NCI-H460 (cell line): Measurements from ENCODE around the gene IGF2. TPM values are rescaled to one million over a fixed set of nuclear protein-coding genes. Genes with fewer than 3 reads are reported as not detected.

Source experiments
- DNase-seq: peaks from one replicate; pipeline ENCODE4 v3.0.0-alpha.2; 2016; ENCODE audit warnings: low read depth; ENCODE audit errors: extremely low read depth
- total RNA-seq: library from RNA; depleted of rRNA; stranded (reverse); fragments of >200 nt; shearing (Covaris generic); gene quantifications from 2 replicates; pipeline ENCODE4 v1.2.3, GENCODE V29; 2014

IGF2 gene
- total RNA-seq, 1 experiment from 2014 or later: 0.15 TPM

DNA sequence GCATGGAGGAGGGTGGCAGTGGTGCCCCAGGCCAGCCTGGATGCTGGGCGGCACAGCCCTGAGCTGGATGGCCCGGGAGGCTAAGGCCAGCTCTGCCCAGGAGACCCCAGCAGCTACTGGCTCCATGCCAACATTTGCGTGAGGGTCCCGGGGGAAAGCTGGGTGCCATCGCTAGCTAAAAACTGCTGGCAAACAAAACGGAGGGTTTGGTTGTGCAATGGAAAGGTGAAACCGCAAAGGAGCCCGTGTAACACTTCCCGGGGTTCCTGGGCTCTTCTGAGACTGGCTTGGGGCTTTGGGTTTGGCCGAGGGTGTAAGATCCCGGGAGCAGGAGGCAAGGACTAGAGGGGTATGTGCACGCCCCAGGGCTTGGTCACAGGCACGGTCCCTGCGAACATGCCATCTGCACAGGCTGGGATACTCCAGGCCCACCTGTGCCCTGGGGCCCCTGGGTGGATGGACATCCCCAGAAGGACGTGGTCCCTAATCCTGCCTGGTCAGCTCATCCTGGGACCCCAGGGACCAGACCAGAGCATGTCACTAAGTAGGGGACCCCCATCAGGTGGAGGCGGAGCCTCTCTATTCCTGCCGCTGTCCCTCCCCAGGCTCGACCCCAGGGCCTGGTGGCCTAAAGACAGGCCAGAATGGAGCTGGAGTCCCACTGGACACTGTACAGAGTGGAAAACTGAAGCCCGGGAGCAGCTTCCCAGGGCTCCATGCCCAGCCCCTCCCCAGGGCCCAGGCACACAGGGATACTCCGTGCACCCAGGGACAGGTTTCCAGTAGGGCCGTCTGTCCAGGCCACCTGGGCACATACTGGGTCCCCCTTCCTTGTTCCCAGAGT, 44.6 kb downstream of the IGF2 start:
- no peak for DNase-seq

DNA sequence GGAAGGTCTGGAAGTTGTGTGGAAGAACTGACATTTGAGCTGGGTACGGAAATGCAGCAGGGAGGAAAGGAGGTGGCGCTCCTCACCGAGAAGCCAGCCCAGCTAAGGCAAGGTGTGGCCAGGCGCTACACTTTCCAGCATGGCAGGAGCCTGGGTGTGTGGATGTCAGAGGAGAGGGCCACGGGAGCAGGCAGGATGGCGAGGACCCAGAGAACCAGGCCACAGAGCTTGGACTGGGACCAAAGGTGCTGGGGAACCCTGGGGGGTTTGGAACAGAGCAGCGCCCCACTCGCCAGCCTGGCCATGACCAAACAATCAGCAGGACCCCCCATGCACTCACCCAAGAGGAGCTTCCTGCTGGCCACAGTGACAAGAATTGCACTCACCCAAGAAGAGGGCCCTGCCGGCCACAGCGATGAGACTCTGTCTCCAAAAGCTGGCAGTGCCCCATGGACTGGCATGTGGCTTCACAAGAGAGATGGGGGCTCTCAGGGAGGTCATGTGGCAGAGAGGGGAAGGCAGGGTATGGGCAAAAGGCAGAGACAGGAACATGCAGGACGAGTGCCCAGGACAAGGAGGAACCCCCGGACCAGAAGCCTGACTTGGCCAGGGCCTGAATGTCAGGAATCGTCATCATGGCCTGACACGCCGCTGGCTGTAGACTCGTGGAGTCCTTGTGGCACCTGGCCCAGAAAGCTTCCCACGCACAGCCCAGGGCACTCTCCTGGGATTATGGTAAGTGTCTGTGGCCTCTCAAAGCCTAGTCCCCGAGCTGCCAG, 45.4 kb downstream of the IGF2 start:
- no peak for DNase-seq

DNA sequence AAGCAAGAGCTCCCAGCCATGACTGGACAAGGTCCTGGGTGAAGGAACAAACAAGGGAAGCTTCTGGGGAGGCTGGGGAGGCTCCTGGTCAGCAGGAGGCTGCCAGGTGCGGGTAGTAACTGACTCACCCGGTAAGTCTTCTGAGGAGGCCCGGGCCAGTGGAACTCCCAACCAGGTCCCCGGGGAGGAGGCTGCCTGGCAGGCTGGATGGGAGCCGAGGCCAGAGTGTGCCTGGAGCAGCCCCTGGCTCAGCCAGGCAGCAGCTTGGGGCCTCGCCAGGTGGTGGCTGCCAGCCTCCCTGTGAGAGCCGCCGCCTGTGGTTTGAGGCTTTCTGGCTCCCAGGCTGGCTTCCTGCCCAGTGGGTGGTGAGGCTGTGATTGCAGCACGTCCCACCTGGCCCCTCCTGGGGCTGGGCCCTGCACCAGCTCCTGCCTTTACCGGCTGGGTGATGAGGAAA, 46.2 kb downstream of the IGF2 start:
- no peak for DNase-seq

DNA sequence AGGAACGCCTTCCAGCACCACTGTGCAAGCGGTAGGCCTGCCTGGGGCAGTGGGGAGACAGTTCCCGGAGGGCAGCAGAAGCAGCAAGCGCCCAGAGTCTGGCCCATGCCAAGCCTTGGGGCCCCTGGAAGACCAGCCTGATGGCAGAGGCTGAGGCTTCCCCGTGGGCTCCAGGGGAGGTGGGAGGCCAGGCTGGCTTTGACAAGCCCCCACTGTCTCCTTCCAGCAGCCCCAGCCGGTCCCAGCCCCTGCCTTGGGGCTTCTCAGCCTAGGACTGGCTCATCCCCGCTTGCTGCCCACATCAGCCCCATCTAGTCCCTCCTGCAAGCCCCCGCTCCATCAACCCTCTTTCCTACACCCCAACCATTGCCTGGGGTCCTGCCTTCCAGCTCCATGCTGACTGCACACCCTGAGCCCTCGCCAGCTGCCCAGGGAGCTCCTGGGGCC, 46.7 kb downstream of the IGF2 start:
- no peak for DNase-seq

DNA sequence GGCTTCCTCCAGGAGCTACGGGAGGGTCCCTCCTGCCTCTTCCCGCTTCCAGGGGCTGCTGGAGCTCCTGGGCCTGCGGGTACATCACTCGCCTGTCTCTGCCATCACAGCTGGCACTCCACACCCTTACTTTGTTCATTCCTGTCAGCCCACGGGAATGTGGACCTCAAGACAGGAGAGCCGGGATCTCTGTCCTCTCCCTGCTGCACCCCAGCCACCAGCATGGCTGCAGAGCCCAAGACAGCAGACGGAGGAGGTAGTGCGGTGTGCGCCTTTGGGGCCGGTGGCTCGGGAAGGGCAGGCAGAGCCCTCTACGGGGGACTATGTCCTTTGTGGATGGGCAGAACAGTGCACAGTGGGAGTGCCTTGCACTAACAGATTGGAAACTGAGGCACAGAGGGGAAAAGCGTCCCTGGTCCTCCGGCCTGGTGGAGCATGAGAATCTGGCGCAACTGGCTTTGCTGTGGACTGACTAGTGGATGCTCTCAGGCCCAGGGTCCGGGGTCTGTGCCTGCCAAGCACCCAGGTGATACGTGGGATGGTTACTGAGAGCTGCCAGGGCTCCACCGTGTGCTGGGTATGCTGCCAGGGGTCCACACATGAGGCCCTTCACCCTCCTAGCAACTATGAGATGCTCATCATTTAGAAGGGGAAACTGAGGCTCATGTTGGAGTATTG, 47.3 kb downstream of the IGF2 start:
- no peak for DNase-seq

DNA sequence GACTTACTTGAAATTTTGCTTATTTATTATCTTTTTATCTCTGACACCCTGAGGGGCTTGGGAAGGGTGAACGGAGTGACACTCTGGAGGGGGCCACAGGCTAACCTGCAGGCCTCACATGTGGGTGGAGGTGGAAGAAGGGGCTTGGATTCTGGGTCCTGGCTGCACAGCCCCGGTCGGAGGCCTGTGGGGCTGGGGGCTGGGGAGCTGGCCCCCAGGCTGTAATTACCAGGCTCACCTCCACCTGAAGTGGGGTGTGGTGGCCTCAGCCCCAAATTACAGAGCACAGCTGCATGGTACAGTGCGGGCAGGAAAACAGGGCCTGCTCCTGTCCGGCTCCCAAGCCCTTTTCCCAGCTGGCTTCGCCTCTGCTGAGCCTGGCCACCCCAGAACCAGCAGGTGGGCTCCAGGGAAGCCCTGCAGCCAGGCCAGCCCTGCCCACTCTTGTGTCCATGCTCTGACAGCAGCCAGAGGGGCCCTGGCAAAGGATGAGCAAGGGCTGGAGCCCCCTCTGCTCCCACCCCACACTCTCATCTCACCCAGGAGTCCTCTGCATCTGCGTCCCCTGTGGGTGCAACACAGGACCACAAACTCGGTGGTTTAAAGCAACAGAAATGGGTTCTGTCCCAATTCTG, 48.0 kb downstream of the IGF2 start:
- no peak for DNase-seq

DNA sequence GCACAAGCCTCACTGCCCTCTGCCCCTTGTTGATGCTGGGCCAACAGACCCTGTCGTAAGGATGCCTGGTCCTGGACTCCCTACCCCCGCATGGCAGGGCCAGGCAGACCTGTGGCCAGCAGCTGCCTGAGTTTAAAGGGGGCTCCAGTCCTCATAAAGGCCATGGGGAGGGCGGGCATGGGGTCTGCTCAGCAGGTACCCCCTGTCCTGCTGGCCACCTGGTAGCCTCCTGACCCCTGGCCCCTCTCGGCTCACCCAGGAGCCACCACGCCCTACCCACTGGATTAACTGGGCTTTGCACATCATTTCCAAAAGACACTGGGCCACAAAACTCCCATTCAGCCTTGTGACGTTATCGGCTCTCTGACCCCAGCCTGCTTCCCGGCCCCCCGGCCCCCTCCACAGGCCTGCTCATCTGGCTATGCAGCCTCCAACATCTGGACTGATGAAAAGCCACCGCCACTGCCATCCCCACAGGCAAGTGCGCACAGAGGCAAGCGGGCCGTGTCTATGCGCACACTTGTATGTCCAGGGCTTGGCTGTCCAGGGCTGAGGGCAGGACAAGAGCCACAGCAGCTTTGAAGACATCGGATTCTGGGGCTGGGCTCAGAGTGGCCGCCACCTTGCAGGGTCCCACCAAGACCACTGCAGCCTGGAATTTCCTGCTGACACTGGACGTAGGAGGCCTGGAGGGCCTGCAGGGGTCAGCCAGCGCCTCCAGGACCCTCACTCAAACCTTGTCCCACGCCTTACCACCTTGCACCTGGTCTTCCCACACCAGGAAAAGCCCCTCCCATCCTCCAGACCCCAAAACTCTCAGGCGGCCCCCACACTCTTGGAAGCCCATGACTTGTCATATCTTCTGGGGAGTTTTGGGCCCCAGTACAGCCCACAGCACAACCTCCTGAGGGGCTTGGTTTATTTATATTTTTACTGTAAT, 48.7 kb downstream of the IGF2 start:
- DNase-seq: no peak

DNA sequence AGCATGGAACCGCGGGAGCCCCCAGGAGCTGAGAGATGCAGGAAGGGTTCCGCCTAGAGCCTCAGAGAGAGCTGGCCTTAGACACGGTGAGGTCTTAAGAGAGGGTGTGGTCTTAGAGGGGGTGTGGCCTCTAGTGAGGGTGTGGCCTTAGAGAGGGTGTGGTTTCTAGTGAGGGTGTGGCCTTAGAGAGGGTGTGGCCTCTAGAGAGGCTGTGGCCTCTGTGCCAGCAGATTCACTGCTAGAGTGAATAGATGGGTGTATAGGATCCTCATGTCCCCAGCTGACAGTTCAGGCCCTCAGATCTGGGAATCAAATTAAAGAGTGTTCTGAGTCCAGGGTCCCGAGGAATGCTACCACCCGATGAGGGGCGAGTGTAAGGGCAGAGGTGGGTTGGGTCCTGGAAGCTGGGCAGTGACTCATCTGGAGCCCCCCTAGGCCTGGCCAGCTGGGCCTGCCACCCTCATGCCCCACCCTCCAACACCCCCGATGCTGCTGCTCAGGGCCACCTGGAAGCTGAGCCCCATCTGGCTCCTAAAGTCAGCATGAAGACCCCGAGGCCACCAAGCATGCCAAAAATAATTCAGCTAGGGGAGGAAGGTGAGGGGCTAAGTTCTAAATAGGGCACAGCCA, 49.5 kb downstream of the IGF2 start:
- DNase-seq: peak; percentile 17

DNA sequence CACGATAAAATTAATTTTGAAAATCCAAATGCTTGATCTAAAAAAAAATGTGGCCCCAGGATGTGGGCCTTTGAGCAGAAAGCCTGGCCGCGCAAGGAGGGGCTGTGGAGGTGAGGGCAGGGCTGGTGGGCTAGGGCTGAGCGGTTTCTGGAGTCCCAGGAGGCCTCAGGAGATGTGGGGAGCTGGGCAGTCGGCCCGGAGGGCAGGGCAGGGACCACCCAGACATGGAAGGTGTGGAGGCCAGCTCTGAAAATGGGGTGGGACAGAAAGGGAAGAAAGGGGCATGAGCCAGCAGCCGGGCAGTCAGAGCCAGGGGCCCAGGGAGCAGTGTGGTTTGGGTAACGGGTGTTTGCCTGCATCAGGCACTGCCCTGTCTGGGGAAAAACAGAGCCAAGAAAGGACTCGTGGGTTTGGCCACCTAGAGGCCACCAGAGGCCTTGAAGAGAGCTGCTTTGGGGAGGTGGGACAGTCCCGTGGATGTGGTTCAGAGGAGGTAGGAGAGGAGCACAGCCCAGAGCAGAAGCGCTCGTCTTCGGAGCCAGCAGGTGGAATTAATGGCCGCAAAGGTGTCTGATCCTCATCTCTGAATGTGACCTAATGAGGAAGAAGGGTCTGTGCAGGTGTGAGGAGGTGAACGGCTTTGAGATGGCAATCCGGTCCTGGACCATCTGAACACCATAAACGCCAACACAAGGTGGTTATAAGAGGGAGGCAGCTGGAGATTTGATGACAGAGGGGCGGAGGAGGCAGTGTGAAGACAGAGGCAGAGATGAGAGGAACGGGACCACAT, 50.2 kb downstream of the IGF2 start:
- DNase-seq: no peak

DNA sequence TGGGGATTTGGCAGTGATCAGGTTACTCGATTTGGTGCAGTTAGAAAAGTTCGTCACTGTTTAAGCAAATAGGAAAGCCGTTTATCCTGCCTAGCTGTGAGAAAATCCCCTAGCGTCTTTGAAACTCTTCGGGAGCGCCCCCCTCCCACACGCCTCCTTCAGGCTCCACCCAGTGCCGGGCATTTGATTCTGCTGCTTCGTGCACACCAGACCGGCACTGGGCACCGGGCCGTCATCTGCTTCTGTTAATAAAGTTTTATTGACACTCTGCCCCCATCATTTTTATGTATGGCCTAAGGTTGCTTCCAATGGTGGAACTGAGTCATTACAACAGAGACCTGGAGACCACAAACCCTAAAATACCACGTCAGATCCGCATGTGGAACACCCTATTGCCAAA, 50.9 kb downstream of the IGF2 start:
- DNase-seq: no peak

DNA sequence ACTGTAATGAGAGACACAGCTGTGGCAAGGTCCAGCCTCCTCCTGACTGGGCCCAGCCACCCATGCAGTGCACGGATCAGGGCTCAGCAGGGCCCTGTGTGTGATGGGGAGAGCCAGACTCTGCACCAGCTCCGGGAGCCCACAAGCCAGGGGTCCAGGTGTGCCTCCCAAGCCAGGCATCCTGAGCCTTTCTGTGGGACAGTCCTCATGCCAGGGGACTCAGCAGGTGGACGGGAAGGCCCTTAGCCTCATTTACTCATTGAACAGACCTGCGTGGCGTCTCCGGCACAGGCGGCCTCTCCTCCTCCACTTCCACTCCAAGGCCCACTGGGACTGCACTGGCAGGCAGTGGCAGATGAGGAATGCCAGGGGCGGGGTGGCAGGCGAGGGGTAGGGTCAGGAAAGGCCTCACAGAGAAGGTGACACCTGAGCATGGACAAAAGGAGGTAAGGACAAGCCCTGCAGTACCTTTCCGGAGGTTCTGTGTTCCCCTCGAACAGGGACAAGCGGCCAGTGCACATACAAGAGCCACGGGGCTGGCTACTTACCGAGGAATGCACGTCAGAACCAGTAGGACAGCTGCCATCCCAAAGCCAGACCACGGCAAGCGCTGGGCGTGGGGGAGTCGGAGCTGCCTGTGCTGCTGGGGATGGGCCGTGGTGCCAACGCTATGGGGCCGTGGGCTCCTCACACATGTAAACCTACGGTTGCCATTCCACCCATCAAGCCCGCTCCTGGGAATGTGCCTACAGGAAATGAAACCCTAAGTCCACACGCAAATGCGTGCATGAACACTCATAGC, 52.7 kb downstream of the IGF2 start:
- DNase-seq: no peak

DNA sequence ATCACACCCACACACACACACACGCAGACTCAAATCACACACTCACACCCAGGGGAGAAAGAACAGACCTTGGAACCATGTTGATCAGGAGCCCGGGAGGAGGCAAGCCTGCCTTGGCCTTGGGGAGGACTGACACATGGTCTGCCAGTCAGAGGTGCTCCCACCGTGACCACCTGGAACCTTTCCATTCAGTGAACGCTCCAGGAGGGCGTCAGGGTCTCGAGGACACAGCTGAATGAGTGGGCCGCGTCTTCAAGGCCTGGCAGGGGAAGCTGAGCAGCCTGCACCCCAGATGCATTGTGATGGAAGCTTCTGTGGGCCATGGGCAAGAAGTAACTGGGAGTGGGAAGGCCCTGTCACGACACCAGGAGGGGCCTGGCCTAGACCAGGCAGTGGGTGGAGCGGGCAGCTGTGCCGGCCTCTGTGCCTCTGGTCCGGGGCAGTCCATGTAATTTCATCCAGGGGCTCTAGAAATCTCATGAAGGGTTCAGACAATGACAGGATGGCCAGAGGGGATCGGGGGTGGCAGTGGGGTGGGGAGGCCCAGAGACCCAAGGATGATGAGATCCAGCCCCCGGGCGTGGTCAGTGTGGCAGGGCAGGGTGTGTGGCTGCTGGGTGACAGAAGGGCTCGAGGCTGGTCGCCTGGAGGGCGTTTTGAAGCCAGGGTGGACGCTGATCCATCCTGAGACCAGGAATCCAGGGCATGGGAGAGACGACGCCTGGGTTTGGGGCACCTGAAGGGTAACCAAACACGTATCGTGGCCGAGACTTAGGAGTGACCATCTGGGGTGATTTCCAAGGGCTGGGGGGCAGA, 53.7 kb downstream of the IGF2 start:
- DNase-seq: no peak

DNA sequence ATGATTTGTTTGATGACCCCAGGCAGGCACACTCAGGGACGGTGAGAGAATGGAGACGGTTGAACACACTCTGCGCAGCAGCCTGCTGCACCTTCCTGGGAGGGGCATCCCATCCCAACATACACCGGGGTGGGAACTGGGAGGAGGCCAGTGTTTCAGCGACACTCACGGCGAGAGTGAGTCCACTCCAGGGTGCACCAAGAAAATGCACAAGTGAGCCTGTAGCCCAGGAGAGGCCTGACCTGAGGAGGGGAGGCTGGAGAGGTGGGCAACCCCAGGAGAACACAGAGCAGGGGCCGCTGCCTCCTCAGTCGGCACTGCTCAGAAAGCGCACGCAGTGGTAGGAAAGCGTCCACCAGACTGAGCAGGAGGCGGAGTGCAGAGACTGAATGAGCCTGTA, 54.5 kb downstream of the IGF2 start:
- no peak for DNase-seq
